Measurements from ENCODE around the gene ZNF621. TPM values are rescaled to one million over a fixed set of nuclear protein-coding genes. Genes with fewer than 3 reads are reported as not detected.
A peak's percentile ranks its signal among the peaks of the same experiment; 100 is the strongest.

ZNF621 gene
- 13.3 TPM for total RNA-seq

- intact Hi-C loops (cut with DNase I), result no loop called here
- TF ChIP-seq, protein P1, sequence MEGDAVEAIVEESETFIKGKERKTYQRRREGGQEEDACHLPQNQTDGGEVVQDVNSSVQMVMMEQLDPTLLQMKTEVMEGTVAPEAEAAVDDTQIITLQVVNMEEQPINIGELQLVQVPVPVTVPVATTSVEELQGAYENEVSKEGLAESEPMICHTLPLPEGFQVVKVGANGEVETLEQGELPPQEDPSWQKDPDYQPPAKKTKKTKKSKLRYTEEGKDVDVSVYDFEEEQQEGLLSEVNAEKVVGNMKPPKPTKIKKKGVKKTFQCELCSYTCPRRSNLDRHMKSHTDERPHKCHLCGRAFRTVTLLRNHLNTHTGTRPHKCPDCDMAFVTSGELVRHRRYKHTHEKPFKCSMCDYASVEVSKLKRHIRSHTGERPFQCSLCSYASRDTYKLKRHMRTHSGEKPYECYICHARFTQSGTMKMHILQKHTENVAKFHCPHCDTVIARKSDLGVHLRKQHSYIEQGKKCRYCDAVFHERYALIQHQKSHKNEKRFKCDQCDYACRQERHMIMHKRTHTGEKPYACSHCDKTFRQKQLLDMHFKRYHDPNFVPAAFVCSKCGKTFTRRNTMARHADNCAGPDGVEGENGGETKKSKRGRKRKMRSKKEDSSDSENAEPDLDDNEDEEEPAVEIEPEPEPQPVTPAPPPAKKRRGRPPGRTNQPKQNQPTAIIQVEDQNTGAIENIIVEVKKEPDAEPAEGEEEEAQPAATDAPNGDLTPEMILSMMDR (IDR thresholded peaks at IDR 0.05), result peak in 1 of 3 experiments; percentile 43
- TF ChIP-seq POLR2A (IDR thresholded peaks at IDR 0.05) (peak in 1 of 2 donors; percentile 59), POLR2AphosphoS5 (IDR thresholded peaks at IDR 0.05; ENCODE audit: insufficient read depth in 1 of 2, low read depth in 1 of 2) (peak in 1 of 2 donors; percentile 95)
- Histone ChIP-seq H3K9me3 (no peaks in the 10 kb centered on the region), H3K27me3 (no peaks in the 10 kb centered on the region), H3K27ac (peak within 1 kb of the TSS; percentile 85), H3K4me1 (peaks cover 21% of the 10 kb centered on the region), H3K36me3 (peaks cover 0 to 11% of the 10 kb centered on the region in 2 donors), H3K4me3 (peak within 1 kb of the TSS; percentile 60 to 87)
- DNase-seq (ENCODE audit: extremely low spot score in 2 of 2), result peak in 1 of 2 donors; percentile 89
These were observed at the start of gene ZNF621 for GRCh38 chr3:40524568-40525285. ZNF621 (plus strand) TSS chr3:40524960; CDS start chr3:40525841, 881 bp downstream.

GRCh38 chr3:40476478-40477470, 48.0 kb upstream of the ZNF621 start, which contains the start of gene ZNF619:
ZNF619 (plus strand) TSS chr3:40477122; CDS start chr3:40477980, 858 bp downstream.
- Histone ChIP-seq H3K36me3 (peaks cover 0 to 6% of the 10 kb centered on the region in 2 donors), H3K4me1 (peaks cover 7% of the 10 kb centered on the region), H3K9me3 (no peaks in the 10 kb centered on the region), H3K4me3 (peak within 1 kb of the TSS; percentile 75 to 89), H3K27me3 (no peaks in the 10 kb centered on the region), H3K27ac (peak within 1 kb of the TSS; percentile 70)
- intact Hi-C loops (cut with DNase I), result no loop called here
- DNase-seq (ENCODE audit: extremely low spot score in 2 of 2), result no peak
- TF ChIP-seq POLR2AphosphoS5 (IDR thresholded peaks at IDR 0.05; ENCODE audit: insufficient read depth in 1 of 2, low read depth in 1 of 2) (peak; percentile 49 to 54), POLR2A (IDR thresholded peaks at IDR 0.05) (no peak)
- TF ChIP-seq, protein P1 (IDR thresholded peaks at IDR 0.05), result no peak

DNA sequence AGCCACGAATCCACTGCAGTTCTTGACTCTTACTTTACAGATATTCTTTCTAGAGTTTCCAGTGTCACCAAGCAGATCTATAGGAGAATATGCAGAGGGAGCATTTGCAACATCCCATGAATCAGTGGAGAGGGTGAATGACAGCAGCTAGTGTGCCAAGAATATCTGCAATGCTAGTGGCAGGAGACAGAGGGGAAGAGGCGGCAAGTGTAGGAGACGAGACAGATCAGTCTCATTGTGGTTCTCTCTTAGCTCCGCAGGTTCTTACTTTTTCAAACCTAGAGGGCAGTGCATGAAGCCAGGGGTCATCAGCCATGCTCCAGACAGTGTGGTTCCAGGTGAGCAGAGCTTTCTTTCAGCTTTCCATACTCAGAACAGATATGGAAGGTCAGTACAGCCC, 47.1 kb upstream of the ZNF621 start:
- intact Hi-C loops (cut with DNase I), result no loop called here
- H3K27ac ChIP-seq, result peak overlapping the region; percentile 70

GRCh38 chr3:40487172-40487571, 37.6 kb upstream of the ZNF621 start:
- H3K4me3 ChIP-seq, result no peak overlapping the region
- H3K27me3 ChIP-seq, result no peaks in the 10 kb centered on the region
- peaks cover 7 to 51% of the 10 kb centered on the region in 2 donors for H3K36me3 ChIP-seq
- TF ChIP-seq POLR2A (IDR thresholded peaks at IDR 0.05), result no peak
- TF ChIP-seq, protein P1 (IDR thresholded peaks at IDR 0.05), result no peak
- no peak for TF ChIP-seq POLR2AphosphoS5 (IDR thresholded peaks at IDR 0.05; ENCODE audit: insufficient read depth in 1 of 2, low read depth in 1 of 2)
- H3K4me1 ChIP-seq, result no peaks in the 10 kb centered on the region
- peaks cover 9% of the 10 kb centered on the region for H3K9me3 ChIP-seq
- no peak overlapping the region for H3K27ac ChIP-seq
- DNase-seq (ENCODE audit: extremely low spot score in 2 of 2), result no peak
- intact Hi-C loops (cut with DNase I), result no loop called here

More for the DNA sequence above, 47.1 kb upstream of the ZNF621 start:
- Histone ChIP-seq H3K4me3 (peak overlapping the region; percentile 75 to 89), H3K9me3 (no peaks in the 10 kb centered on the region), H3K4me1 (peaks cover 7% of the 10 kb centered on the region), H3K27me3 (no peaks in the 10 kb centered on the region), H3K36me3 (peaks cover 0 to 6% of the 10 kb centered on the region in 2 donors)
- no peak for TF ChIP-seq POLR2A (IDR thresholded peaks at IDR 0.05)
- no peak for DNase-seq (ENCODE audit: extremely low spot score in 2 of 2)

- no peak overlapping the region for H3K27ac ChIP-seq
- intact Hi-C loops (cut with DNase I), result no loop called here
- no peaks in the 10 kb centered on the region for H3K27me3 ChIP-seq
- DNase-seq (ENCODE audit: extremely low spot score in 2 of 2), result no peak
- no peaks in the 10 kb centered on the region for H3K4me1 ChIP-seq
- peaks cover 9% of the 10 kb centered on the region for H3K9me3 ChIP-seq
- H3K36me3 ChIP-seq, result peaks cover 7 to 21% of the 10 kb centered on the region in 2 donors
- no peak overlapping the region for H3K4me3 ChIP-seq
- TF ChIP-seq POLR2A (IDR thresholded peaks at IDR 0.05) (no peak), POLR2AphosphoS5 (IDR thresholded peaks at IDR 0.05; ENCODE audit: insufficient read depth in 1 of 2, low read depth in 1 of 2) (no peak)
- TF ChIP-seq, protein P1 (IDR thresholded peaks at IDR 0.05), result no peak
These were observed 33.8 kb upstream of the ZNF621 start for GRCh38 chr3:40490916-40491315.
